Activated CD4-positive, alpha-beta T cell treated with anti-CD3 and anti-CD28 coated beads for 1 hour (primary cell): ENCODE results near the gene NDUFS6.

Source experiments
- DNase-seq: peaks from one replicate; pipeline ENCODE4 v3.0.0-alpha.2; 2020

NDUFS6 gene

DNA sequence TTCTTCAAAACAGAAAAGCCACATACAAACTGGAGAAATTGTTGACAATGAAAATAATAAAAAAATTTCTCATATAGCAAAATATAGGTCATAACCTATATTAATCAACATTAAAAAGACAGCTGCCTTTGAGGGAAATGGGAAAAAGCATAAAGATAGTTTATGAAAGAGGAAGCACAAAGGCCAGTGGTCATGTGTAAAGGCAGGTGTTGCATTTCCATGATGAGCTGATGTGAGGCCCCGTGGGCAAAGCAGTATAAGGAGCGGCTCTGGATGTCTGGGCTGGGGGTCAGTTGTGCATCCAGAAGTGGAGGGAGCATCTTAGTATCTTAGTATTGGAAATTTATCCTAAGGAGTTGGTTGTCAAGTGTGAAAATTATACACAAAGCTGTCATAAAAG is 18.3 kb downstream of the NDUFS6 start:
- DNase-seq = no peak

DNA sequence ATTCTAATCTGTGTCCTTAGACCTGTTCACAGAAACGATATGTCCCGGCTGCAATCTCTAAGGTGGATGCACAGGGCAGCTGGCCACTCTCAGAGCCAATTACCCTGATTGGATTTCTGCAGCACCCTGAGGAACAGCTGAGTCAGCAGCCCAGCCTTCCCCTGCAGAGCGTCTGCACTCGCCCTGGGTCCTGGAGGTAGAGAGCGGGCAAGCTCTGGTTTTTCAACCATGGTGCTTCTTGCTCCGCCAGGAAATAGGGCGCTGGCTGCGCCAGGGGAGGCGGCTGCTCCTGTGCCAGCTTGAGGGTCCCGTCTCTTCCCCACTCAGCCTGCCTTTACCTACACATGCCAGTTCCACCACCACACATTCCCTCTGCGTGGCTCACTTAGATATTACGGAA is 19.2 kb downstream of the NDUFS6 start:
- no peak for DNase-seq

DNA sequence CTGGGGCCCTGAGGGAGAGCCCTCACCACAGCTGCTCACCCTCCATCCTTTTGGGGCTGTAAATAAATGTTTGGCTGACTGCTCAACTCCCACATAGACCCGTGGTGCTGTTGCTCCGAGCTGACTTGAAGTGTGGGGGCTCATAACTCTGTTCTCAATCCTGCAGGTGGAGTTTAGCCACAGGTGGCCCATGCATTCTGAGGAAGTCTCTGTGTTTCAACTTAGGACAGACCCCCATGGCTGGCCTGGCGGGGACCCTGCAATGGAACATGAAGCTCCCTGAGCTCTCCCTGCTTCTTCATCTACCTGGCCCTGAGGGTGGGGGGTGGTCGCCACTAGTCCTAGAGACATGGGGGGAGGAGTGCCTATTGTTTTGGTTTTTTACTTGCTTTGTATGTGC is 19.7 kb downstream of the NDUFS6 start:
- DNase-seq = no peak

DNA sequence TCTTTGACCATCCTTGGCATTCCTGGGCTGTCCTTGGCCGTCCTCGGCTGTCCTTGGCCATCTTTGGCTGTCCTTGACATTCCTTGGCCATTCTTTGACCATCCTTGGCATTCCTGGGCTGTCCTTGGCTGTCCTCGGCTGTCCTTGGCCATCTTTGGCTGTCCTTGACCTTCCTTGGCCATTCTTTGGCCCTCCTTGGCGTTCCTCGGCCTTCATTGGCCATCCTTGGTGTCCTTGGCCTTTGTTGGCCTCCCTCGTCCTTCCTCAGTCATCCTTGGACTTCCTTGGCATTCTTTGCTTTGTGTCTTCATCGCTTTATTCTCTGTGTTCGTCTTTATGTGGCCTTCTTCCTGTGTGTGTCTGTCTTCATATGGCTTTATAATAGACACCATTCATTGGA is 20.7 kb downstream of the NDUFS6 start:
- DNase-seq = no peak

DNA sequence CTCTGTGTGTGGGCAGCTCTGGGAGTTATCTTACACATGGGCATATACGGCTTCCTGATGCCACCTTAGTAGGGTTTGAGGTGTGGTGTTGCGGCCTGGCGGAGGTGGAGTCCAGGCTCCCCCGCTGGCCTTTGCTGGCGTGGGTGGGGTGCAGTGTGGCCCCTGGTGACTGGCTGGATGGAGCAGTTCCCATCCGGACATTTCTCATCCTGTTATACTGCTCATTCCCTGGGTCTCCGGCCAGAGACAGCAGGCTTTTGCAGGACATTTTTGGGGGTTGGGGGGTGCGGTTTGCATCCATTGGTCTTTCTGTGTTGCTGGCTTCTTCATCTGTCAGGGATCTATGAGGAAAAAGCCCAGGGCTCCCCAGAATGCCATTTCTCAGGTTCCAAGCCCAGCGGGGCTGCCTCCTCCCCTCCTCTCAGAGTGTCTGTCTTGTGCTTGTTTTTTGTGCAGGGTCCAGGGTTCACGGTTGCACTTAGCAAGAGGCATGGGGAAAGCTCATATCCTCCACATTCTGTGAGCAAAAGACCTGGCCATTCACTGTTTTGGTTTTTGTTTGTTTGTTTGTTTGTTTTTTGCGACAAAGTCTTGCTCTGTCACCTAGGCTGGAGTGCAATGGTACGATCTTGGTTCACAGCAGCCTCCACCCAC is 22.3 kb downstream of the NDUFS6 start:
- DNase-seq = no peak

DNA sequence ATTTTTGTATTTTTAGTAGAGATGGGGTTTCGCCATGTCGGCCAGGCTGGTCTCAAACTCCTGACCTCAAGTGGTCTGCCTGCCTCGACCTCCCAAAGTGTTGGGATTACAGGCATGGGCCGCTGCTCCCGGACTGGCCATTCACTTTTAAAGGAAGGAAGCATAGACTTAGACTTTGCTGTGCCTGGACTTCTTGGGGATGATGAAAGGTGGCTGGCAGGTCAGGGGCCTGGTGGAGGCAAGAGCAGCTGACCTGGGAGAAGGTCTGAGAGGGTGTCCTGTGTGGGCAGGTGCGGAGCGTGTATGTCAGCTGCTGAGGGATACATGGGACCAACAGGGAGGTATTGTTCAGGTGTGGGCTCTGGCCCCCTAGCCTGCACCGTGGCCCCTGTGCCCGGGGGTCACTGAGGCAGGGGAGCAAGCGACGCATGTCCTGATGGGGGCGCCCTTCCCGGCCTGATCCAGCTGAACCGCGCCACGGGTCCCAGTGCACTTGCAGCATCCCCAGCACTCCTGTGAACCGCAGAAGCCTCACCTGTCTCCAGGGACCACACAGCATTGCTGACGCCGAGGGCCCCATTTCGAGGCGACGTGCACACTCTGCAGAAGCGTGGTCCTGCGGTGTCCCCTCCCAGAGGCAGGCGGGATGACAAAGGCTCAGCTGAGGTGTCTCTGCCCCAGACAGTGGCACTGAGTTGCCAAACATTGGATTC is 23.1 kb downstream of the NDUFS6 start:
- no peak for DNase-seq

DNA sequence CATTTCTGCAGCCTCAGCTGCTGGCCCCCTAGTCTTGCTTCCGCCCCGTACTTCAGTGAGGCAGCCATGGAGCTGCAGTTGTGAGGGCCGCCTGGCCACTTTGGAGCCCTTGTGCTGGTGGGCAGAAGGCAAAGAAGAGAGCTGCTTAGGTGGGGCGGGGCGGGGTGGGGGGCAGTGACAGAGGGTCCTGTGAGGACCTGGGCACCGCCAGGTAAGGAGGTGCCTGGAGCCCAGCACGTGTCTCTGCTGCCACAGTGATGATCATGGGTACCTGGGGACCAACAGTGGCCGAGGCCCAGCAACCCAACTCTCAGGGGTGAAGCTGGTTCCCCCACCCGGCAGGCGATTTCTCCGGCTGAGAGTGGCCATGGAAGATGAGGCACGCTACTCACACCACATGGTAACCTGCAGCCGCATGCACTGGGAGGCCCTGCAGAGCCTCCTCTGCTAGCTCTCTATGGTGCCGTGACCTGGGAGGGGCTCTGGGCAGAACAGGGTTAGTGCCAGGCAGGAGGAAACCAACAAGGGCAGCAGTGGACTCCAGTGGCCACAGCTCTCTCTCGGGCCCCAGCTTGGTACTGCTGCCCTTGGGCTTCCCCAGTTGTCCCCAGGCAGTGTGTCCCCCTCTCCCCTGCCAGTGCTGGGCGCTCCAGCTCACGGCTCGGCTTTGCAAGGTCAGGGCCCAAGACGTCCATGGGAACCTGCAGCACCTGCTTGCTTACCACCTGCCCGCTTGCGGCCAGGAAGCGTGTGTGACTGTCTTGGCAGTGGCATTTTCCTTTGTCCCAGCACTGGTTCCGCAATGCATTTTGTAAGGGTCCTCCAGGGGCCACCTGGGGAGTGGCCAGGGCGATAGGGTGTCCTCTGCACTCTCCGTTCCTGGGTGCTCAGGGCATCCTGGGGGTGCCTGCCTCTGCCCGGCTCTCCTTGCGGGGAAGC is 24.0 kb downstream of the NDUFS6 start:
- DNase-seq = no peak

DNA sequence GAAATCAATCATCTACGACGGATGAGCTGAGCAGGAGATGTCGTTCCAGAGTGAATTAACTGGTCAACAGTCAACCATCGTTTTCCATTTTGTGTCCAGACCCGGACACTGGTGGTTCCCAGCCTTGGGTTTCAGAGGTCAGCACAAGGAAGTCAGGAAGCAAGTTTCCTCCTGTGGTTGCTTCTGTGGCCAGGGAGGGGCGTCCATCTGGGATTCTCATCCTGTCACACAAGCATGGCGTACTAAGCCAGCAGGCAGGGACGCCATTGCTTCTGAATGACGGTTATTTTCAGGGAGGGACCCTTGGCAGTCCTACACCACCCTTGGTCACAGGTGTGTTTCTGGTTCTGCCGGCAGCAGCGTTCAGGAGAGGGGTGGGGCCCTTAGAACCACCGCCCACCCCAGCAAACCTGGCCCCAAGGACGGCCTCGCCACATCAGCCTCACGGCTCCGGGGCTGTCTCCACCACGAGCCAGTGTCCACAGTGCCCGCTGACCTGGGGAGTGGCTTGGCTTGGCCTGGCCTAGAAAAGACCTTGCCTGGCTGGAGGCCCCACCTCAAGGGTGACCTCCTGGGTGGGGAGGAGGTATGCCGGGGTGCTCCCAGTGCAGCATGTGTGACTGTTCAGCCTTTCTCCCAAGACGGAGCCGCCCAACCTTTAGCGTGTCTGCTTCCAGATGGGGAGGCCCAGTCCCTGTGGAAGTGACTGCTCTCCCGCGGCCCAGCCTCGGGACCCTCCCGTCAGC is 25.2 kb downstream of the NDUFS6 start:
- DNase-seq = no peak

DNA sequence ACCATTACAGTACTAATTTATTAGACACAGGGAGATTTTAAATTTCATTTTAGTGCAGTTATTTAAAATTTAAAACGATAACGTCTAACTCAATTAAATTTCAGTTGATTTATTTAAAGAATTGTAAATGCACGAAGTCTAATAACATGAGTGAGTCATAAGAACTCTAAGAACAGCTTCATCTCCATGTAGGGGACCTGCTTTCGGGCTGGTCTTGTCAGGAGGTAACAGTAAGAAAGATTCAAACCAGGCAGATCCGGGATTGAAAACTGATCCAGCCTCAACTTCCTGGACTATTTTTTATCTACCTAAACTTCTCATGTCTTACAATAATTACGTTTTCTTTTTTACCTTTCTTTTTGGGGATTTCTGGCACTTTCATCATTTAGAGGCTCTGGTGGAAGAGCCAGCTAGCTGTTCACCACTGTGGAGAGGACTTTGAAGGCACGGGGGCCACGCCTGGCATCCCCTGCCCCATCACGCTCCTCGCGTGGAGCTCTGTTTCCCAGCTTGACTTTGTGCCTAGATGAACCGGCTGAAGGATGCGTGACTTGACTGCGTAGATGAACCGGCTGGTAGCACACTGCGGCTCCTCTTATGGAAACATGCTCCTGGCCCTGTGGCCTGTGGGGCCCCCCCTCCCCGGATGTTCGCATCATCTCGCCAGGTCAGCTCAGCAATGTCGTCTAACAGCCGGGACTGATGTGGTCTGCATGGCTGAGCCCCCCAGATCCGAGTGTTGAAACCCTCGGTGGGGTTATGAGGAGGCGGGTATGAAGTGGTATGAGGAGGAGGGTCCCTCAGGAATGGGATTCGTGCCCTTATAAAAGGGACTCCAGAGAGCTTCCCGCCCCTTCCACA is 26.0 kb downstream of the NDUFS6 start:
- no peak for DNase-seq

DNA sequence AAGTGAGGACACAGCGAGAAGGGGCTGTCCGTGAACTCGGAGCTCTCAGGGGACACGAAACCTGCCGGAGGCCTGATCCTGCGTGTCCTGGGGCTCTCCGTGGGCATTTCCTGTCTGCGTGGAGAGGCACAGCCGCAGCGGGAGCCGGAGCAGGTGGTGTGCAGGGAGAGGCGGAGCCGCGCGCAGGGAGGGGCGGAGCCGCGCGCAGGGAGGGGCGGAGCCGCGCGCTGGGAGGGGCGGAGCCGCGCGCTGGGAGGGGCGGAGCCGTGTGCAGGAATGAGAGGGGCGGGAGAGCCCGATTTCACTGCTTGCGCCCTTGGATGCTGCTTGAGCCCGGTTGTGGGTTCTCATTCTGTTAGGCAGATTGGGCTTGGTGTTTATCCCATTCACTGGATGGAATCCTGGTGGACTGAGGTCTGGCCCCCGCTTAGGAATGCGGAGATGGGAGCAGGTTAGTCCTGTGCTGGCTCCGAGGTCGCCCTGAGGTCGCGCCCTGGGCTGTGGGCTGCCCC is 26.7 kb downstream of the NDUFS6 start:
- no peak for DNase-seq

DNA sequence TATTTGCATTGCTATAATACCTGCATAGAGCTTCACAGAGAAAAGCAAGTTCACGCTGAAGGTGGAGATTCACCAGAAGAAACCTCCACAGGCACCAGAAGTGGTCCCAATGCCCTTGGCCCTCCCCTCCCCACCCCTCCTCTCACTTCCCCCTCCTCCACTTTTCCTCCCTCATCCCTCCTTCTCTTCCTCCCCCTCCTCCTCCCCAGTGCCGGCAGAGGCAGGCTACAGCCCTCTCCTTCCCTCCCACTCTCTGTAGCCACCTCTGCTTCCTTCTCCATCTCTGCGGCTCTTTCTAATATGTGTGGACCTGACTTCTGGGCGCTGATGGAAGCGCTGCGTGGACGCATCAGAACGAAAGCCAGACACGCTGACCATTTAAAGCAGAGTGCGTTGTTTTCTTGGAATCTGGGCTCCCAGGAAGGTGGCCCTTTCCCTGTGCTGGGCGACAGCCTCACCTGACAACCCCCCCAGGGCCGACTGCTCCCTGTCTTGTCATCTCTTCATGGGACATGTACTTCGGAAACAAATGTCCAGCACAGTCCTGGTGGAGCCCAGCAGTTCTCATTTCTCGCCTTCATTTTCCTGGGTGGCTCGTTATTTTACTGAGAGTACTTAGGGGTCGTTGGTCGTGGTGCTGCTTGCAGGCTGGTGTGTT is 29.5 kb downstream of the NDUFS6 start:
- no peak for DNase-seq

DNA sequence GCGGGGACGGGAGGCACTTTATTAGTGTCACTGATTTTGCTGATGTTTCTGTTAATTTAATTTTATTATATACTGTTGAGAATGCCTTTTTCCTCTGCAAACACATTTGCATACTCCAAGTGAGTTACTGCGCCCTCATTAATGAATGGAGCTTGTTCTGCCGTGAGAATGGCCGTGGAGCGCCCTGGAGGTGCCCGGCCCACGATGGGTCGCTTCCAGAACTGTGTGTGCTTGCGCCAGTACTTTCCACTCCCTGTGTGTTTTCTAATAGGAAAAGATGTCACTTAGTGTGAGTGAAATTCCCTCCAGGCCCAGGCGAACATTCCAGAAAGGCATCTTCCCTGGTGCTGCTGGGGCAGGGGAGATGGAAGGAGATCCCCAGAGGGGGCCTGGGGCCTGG is 30.1 kb downstream of the NDUFS6 start:
- no peak for DNase-seq

DNA sequence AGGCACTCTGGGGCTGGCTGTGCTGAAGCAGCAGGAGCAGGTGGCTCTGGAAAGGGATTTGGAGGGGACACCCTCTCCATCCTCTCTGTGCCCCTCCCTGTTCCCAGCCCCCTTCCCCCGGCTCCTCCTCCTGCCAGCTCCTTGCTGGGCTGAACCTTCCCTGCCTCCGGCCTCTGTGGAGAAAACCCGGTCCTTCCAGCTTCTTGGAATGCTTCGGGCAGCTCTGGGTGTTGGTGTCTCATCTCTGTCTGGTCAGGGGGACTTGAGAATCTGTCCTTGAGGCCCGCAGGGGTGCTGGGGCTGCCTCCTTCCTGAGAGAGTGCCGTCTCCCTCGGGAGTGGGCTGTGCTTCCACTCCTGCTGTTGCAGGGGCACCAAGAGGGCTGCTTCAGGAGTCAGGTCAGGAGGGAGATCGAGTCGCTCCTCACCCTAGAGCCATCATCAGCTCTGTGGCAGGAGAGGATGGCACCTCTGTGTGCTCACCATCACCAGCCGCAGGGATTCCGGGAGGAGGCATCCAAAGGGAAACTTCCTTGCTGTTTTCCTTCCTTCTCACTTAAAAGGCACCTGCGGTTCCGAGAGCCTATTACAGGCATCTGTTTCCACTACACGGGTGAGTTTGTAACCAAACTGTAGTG is 30.6 kb downstream of the NDUFS6 start:
- no peak for DNase-seq

DNA sequence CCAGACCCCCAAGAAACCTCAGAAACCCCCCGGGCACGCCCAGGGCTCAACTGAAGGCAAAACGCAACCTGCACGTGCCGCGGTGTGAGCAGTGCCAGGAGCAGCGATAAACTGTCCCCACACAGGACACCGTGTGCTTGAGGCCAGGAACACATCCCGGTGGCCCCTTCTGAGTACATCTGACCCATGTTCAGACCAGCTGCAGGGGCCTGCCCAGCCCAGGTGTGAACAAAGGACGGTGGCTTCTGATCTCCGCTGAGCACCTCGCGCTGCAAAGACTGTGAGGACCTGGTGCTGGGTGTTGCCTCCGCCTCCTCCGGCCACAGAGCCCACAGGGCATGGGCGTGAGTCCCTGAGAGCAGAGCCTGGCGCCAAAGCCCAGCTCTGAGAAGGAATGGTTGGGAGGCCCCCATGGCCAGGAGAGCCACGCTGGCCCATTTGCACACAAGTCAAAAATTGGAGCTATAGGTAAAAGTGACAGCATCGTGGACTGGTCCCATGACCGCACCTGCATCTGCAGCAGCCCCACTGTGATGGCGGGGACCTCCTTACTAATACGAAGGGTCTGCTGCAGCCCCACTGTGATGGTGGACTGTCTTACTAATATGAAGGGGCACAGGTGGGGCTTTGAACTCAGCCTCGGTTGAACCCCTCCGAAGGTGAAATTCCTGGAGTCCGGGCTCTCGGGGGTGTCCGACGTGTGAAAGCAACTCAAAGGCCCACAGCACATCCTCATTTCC is 31.5 kb downstream of the NDUFS6 start:
- DNase-seq = no peak

DNA sequence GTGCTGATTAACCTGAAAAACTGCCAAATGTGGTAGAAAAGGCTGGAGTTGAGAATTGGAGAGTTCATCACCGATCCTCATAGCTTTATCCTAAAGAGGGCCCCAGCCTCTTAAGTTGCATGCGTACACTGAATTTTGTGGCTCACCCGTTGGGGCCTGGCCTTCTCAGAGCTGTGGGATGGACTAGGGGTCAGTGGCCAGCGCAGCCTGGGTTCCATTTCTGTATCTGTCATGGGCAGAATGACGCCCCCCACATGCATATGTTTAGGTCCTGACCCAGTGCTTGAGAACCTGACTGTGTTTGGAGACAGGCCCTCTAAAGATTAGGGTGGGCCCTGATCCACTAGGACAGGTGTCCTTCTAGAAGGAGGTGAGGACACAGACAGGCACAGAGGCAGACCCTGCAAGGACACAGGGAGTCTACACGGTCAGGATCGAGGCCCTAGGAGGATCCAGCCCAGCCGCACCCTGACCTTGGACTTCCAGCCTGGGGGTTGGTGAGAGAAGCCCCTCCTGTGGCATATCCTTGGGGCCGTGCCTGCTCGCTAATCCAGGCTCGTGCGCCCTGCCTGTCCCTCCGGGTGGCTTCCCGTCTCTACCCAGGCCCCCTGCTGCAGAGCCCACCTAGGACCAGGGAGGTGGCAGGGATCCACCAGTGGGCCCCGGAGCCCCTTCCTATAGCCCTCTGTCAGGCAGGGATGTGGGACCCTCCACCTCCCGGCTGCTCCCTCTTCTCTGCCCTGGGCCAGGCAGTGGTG is 32.2 kb downstream of the NDUFS6 start:
- DNase-seq = no peak

DNA sequence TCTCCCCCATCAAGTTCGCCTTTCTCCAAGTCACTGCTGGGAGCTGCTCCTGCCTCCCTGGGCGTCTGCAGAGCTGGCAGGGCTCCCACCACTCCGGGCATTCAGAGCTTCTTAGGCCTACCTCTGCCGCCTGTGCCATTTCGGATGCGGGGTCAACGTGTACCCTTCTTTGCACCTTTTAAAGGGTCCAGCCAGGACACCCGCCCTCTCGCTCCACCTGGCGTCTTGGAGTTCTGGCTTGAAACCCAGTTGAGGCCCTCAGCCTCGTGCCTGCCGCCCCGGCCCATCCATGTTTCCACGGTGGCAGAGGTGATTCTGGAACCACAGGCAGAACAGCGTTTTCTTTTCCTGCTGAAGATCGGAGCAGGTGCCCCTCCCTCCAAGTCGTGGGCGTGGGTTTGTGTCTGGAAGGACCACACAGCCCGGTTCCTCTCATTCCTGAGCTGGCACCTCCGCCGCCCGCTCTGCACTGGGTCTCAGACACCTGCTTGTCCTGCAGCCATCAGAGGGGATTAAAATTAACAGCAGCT is 32.9 kb downstream of the NDUFS6 start:
- no peak for DNase-seq

DNA sequence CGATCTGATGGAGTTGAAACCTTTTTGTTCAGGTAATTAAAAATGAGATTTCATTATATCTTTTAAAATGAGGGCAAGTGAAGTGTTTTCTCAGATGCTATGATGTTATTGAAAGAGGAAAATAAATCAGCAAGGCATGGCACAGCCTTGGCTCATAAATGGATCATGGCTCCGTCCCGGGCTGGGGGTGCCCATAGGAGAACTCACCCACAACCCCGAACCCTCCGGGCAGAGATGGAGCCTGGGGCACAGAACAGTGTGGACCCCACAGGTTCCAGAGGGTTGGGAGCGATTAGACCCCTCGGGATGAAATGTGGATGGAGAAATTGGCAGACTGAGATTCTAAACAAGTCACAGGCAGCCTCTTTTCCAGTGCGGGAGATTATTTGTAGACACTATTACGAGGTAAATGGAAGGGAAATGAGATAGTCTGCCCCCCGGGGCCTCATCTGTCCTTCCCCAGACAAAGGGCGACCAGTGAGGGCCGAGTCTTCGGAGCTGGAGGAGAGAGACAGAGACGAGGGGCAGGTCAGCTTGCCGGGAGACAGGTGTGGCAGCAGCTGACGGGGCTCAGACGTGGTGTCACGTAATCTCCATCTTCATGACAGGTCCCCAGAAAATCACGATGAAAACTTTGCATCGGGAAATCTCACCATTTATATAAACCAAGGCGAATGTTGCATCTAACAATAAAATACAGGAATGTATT is 33.7 kb downstream of the NDUFS6 start:
- no peak for DNase-seq

DNA sequence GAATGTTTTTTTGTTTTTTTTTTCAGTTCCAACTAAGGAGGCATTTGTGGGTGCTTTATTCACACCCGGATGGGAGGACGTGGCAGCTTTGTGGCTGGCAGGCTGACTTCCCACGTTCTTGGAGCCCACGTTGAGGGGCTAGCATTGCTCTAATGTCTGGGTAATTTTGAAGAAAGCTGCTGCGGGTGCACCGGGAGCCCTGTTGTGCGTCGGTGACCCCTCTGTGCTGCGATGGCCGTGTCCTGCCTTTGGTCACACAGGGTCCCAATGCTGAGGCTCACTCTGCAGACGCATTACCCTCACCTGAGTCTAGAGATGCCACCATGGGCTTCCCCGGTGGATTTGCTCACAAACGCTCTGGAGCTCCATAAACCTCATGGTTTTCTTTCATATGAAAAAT is 34.2 kb downstream of the NDUFS6 start:
- no peak for DNase-seq
